Right hindlimb (tissue), 1 donor: Measurements from ENCODE around the gene NDUFS5.
"Not testable (repeated sequence)": the region's sequence is repeated elsewhere in the genome, so short reads cannot be mapped to it uniquely, and the experiment has no call there.

Experiments
- DNase-seq: peaks from one replicate; pipeline ENCODE4 v3.0.0-alpha.2; 2018

NDUFS5 gene

DNA sequence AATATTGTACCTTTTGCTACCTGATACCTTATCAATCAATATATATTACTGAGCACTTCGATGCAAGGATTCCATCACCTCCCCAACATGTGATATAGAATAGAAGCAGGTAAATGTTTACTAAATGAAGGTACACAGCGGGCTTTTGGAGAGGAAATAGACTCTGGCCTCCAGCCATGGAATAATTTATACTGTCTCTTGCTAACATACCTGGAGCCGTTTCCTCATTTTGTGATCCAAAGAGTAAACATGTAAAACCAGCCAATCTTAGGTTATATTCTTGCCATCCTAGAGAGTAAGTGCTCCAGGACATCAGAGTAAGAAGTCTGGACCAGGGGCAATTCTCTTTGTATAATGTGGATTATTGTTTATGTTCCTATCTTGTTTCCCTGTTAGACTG is 39.4 kb downstream of the NDUFS5 start:
- no peak for DNase-seq

DNA sequence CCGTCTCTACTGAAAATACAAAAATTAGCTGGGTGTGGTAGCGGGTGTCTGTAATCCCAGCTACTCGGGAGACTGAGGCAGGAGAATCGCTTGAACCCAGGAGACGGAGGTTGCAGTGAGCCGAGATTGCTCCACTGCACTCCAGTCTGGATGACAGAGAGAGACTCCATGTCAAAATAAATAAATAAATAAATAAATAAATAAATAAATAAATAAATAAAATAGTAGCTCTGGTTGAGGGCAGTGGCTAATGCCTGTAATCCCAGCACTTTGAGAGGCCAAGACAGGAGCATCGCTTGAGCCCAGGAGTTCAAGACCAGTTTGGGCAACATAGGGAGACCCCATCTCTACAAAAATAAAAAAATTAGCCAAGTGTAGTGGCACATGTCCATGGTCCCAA is 42.1 kb downstream of the NDUFS5 start:
- not testable (repeated sequence) for DNase-seq

- not testable (repeated sequence) for DNase-seq
Measured at GRCh38 chr1:39071557-39071956, 45.4 kb downstream of the NDUFS5 start.

GRCh38 chr1:39076127-39076798 is 50.1 kb downstream of the NDUFS5 start:
- peak; percentile 59 for DNase-seq

- DNase-seq: no peak
Measured at GRCh38 chr1:39076799-39077148, 50.6 kb downstream of the NDUFS5 start.

GRCh38 chr1:39080269-39080826 is 54.2 kb downstream of the NDUFS5 start:
- DNase-seq: no peak

- DNase-seq: peak; percentile 78
Measured at GRCh38 chr1:39080831-39081270, 54.7 kb downstream of the NDUFS5 start.

GRCh38 chr1:39081271-39082009 is 55.3 kb downstream of the NDUFS5 start:
- peak; percentile 75 for DNase-seq

DNA sequence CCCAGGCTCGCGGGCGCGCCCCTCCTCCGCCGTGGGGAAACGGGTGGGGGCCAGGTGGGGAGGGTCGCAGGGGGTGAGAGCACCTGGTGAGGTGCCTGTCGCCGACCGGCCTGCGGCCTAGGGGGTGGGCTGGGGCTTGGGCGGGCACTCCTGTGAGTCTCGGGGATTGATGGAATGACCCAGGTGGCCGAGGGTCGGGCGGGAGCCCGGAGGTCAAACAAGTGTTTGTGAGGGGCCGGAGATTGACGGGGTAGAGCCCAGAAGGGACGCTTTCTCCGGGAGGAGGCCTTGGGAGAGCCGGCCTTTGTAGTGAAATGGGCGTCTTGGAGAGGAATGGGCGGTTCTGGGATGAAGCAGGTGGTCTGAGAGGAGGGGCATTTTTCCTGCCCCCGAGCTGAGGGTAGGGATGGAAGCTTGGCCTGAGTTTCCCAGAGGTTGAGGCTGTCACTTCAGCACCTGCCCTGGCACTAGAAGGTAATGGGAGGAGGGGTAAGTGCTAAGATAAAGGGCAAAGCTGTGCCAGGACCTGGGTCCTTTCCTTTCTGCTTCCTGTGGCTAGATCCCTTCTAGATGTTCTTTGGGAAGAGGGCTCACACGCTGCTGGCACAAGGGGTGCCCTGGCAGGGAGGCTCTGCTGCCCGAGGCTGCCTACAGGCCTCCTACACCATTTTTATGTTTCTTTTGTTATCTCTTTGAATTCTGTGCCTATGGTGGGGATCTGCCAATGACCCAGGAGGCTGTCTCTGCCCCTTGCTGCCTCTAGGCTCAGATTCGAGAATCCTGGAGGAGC is 56.1 kb downstream of the NDUFS5 start:
- DNase-seq: no peak

GRCh38 chr1:39082811-39083576 is 56.8 kb downstream of the NDUFS5 start:
- no peak for DNase-seq

DNA sequence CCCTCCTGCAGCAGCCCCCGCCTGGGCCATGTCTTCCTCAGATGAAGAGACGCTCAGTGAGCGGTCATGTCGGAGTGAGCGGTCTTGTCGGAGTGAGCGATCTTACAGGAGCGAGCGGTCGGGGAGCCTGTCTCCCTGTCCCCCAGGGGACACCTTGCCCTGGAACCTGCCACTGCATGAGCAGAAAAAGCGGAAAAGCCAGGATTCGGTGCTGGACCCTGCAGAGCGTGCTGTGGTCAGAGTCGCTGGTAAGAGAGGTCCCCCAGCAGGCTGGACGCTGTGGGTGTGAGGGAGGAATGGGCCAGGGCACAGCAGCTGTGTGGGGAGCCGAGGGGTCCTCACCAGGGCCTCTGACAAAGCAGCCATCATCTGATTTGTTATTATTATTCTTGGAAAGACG is 58.0 kb downstream of the NDUFS5 start:
- DNase-seq: no peak
